ENCODE data around the gene MMEL1. TPM values are rescaled to one million over a fixed set of nuclear protein-coding genes. Genes with fewer than 3 reads are reported as not detected.

MMEL1 gene
- total RNA-seq, 2 experiments from 2014 or later = 3.7 to 4.0 TPM

- ChIA-PET CTCF (no interaction called here), POLR2A (interaction anchor here (1.3 kb wide), 1 partner anchor 10 kb away, joined by 3 read pairs; the partner anchor contains the start of gene PRXL2B)
- Mint-ChIP-seq H3K4me3 (no peak overlapping the region), H3K36me3 (ENCODE audit: low read depth) (no peaks in the 10 kb centered on the region), H3K4me1 (ENCODE audit: low read depth) (peaks cover 4% of the 10 kb centered on the region), H3K9me3 (ENCODE audit: insufficient read depth) (no peaks in the 10 kb centered on the region), H3K27ac (no peak overlapping the region), H3K27me3 (ENCODE audit: low read depth) (peaks cover 6% of the 10 kb centered on the region)
- no peak for ATAC-seq
- DNase-seq = no peak
These were observed 36.1 kb downstream of the MMEL1 start for GRCh38 chr1:2596530-2597333.

GRCh38 chr1:2595812-2596529 lies 36.8 kb downstream of the MMEL1 start:
- H3K36me3 Mint-ChIP-seq (ENCODE audit: low read depth) = no peaks in the 10 kb centered on the region
- ChIA-PET POLR2A (interaction anchor here (1.3 kb wide), 1 partner anchor 9 kb away, joined by 3 read pairs; the partner anchor contains the start of gene PRXL2B), CTCF (no interaction called here)
- peaks cover 4% of the 10 kb centered on the region for H3K4me1 Mint-ChIP-seq (ENCODE audit: low read depth)
- H3K27ac Mint-ChIP-seq = no peak overlapping the region
- ATAC-seq (no peak), DNase-seq (no peak)
- peaks cover 3% of the 10 kb centered on the region for H3K27me3 Mint-ChIP-seq (ENCODE audit: low read depth)
- H3K4me3 Mint-ChIP-seq = no peak overlapping the region
- no peaks in the 10 kb centered on the region for H3K9me3 Mint-ChIP-seq (ENCODE audit: insufficient read depth)

GRCh38 chr1:2595261-2595811 lies 37.5 kb downstream of the MMEL1 start:
- Mint-ChIP-seq H3K4me1 (ENCODE audit: low read depth) (peaks cover 4% of the 10 kb centered on the region), H3K9me3 (ENCODE audit: insufficient read depth) (no peaks in the 10 kb centered on the region), H3K27me3 (ENCODE audit: low read depth) (peaks cover 3% of the 10 kb centered on the region), H3K27ac (no peak overlapping the region), H3K36me3 (ENCODE audit: low read depth) (no peaks in the 10 kb centered on the region), H3K4me3 (no peak overlapping the region)
- no peak for ATAC-seq
- CTCF ChIA-PET = no interaction called here
- no peak for DNase-seq
- POLR2A ChIA-PET = no interaction called here

GRCh38 chr1:2594641-2595131 lies 38.1 kb downstream of the MMEL1 start:
- CTCF ChIA-PET = no interaction called here
- Mint-ChIP-seq H3K36me3 (ENCODE audit: low read depth) (no peaks in the 10 kb centered on the region), H3K4me1 (ENCODE audit: low read depth) (peaks cover 4% of the 10 kb centered on the region), H3K27ac (no peak overlapping the region), H3K27me3 (ENCODE audit: low read depth) (peaks cover 3% of the 10 kb centered on the region), H3K4me3 (no peak overlapping the region), H3K9me3 (ENCODE audit: insufficient read depth) (no peaks in the 10 kb centered on the region)
- DNase-seq = no peak
- POLR2A ChIA-PET = no interaction called here
- ATAC-seq = no peak

GRCh38 chr1:2594001-2594640 lies 38.7 kb downstream of the MMEL1 start:
- ChIA-PET POLR2A (no interaction called here), CTCF (no interaction called here)
- H3K9me3 Mint-ChIP-seq (ENCODE audit: insufficient read depth) = no peaks in the 10 kb centered on the region
- H3K27me3 Mint-ChIP-seq (ENCODE audit: low read depth) = peaks cover 3% of the 10 kb centered on the region
- DNase-seq = no peak
- no peak overlapping the region for H3K4me3 Mint-ChIP-seq
- no peak for ATAC-seq
- H3K36me3 Mint-ChIP-seq (ENCODE audit: low read depth) = peaks cover 4% of the 10 kb centered on the region
- H3K27ac Mint-ChIP-seq = no peak overlapping the region
- peaks cover 4% of the 10 kb centered on the region for H3K4me1 Mint-ChIP-seq (ENCODE audit: low read depth)

- H3K27ac Mint-ChIP-seq = peak overlapping the region; percentile 74
- no peaks in the 10 kb centered on the region for H3K9me3 Mint-ChIP-seq (ENCODE audit: insufficient read depth)
- CTCF ChIA-PET = no interaction called here
- H3K36me3 Mint-ChIP-seq (ENCODE audit: low read depth) = peaks cover 4% of the 10 kb centered on the region
- POLR2A ChIA-PET = interaction anchor here (0.7 kb wide), 1 partner anchor 72 kb away, joined by 3 read pairs; no protein-coding TSS in a partner anchor
- ATAC-seq = no peak
- DNase-seq = no peak
- no peaks in the 10 kb centered on the region for H3K27me3 Mint-ChIP-seq (ENCODE audit: low read depth)
- H3K4me1 Mint-ChIP-seq (ENCODE audit: low read depth) = peaks cover 4% of the 10 kb centered on the region
- no peak overlapping the region for H3K4me3 Mint-ChIP-seq
These were observed 39.5 kb downstream of the MMEL1 start for GRCh38 chr1:2593251-2593878.

GRCh38 chr1:2592672-2593071 lies 40.1 kb downstream of the MMEL1 start:
- peak overlapping the region; percentile 50 for H3K4me3 Mint-ChIP-seq
- no peaks in the 10 kb centered on the region for H3K9me3 Mint-ChIP-seq (ENCODE audit: insufficient read depth)
- peak overlapping the region; percentile 74 for H3K27ac Mint-ChIP-seq
- ChIA-PET POLR2A (no interaction called here), CTCF (no interaction called here)
- DNase-seq (no peak), ATAC-seq (peak; percentile 35)
- H3K4me1 Mint-ChIP-seq (ENCODE audit: low read depth) = peaks cover 6% of the 10 kb centered on the region
- H3K27me3 Mint-ChIP-seq (ENCODE audit: low read depth) = no peaks in the 10 kb centered on the region
- H3K36me3 Mint-ChIP-seq (ENCODE audit: low read depth) = peaks cover 4% of the 10 kb centered on the region

GRCh38 chr1:2591581-2592261 lies 41.1 kb downstream of the MMEL1 start:
- CTCF ChIA-PET = no interaction called here
- Mint-ChIP-seq H3K4me3 (peak overlapping the region; percentile 2), H3K9me3 (ENCODE audit: insufficient read depth) (no peaks in the 10 kb centered on the region), H3K27me3 (ENCODE audit: low read depth) (no peaks in the 10 kb centered on the region), H3K27ac (peak overlapping the region; percentile 52), H3K4me1 (ENCODE audit: low read depth) (peaks cover 8% of the 10 kb centered on the region), H3K36me3 (ENCODE audit: low read depth) (peaks cover 4% of the 10 kb centered on the region)
- no peak for DNase-seq
- no peak for ATAC-seq
- POLR2A ChIA-PET = no interaction called here

GRCh38 chr1:2591233-2591580 lies 41.6 kb downstream of the MMEL1 start:
- ChIA-PET POLR2A (no interaction called here), CTCF (no interaction called here)
- peaks cover 4% of the 10 kb centered on the region for H3K36me3 Mint-ChIP-seq (ENCODE audit: low read depth)
- no peak for DNase-seq
- peak overlapping the region; percentile 50 for H3K27ac Mint-ChIP-seq
- no peak for ATAC-seq
- H3K9me3 Mint-ChIP-seq (ENCODE audit: insufficient read depth) = no peaks in the 10 kb centered on the region
- no peak overlapping the region for H3K4me3 Mint-ChIP-seq
- H3K4me1 Mint-ChIP-seq (ENCODE audit: low read depth) = peaks cover 8% of the 10 kb centered on the region
- no peaks in the 10 kb centered on the region for H3K27me3 Mint-ChIP-seq (ENCODE audit: low read depth)

GRCh38 chr1:2590233-2591141 lies 42.3 kb downstream of the MMEL1 start:
- CTCF ChIA-PET = no interaction called here
- POLR2A ChIA-PET = interaction anchor here (0.5 kb wide), 1 partner anchor 192 kb away, joined by 4 read pairs; no protein-coding TSS in a partner anchor
- DNase-seq (no peak), ATAC-seq (no peak)
- H3K9me3 Mint-ChIP-seq (ENCODE audit: insufficient read depth) = no peaks in the 10 kb centered on the region
- peak overlapping the region; percentile 50 for H3K27ac Mint-ChIP-seq
- H3K4me3 Mint-ChIP-seq = no peak overlapping the region
- peaks cover 8% of the 10 kb centered on the region for H3K4me1 Mint-ChIP-seq (ENCODE audit: low read depth)
- peaks cover 4% of the 10 kb centered on the region for H3K36me3 Mint-ChIP-seq (ENCODE audit: low read depth)
- H3K27me3 Mint-ChIP-seq (ENCODE audit: low read depth) = no peaks in the 10 kb centered on the region

Measured in activated CD8-positive, alpha-beta T cell treated with anti-CD3 and anti-CD28 coated beads, Interleukin-2, amount 10 ng/mL, durations not matched to agents 7 days and 5 days (primary cell).